Measurements from ENCODE around the gene MEPE. TPM values are rescaled to one million over a fixed set of nuclear protein-coding genes. Genes with fewer than 3 reads are reported as not detected.

MEPE gene
- total and polyA plus RNA-seq, 2 of the 8 experiments (the other 6 are each of a cell fraction or from before 2014, with no cell fraction given) = not detected

DNA sequence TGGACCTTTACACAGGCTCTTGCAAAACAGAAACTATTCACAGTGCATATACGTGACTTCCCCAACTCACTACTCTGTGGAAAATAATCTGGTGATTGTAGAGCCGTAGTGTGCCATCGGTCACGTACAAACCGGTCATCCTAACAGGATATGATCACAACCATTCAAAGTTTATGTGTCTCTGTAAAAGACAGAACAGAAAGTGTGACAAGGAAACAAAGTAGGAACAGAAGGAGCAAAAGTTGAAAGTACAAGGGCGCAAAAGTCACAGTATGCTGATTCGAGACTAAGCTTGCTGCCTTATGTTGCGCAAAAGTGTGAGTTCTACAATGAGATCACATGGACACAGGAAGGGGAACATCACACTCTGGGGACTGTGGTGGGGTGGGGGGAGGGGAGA, 18.6 kb downstream of the MEPE start:
- no peak overlapping the region for H4K5ac ChIP-seq (ENCODE audit: insufficient read length, low read depth, low read length)
- no peak overlapping the region for H3K9ac ChIP-seq (replicated peaks in 1 of 4; ENCODE audit: extremely low read depth in 1 of 4, low read depth in 3 of 4, low read length in 3 of 4)
- 95% methylated on average over 8 of the region's 8 CpGs; no CpG with 5 or more reads in 1 of the 2 experiments for WGBS, 2 experiments (ENCODE audit: extremely low coverage in 1 of 2, insufficient coverage in 1 of 2, insufficient read length in 1 of 2, insufficient replicate concordance in 2 of 2, low coverage in 1 of 2, low lambda C conversion rate in 2 of 2, missing lambda C conversion rate in 1 of 2)
- no peak for TF ChIP-seq CBX5 (IDR thresholded peaks at IDR 0.05; ENCODE audit: low read depth, low read length)
- TF ChIP-seq FOSL1 (IDR thresholded peaks at IDR 0.05; ENCODE audit: insufficient read depth, low read depth, low read length) = no peak
- TF ChIP-seq, protein P1, sequence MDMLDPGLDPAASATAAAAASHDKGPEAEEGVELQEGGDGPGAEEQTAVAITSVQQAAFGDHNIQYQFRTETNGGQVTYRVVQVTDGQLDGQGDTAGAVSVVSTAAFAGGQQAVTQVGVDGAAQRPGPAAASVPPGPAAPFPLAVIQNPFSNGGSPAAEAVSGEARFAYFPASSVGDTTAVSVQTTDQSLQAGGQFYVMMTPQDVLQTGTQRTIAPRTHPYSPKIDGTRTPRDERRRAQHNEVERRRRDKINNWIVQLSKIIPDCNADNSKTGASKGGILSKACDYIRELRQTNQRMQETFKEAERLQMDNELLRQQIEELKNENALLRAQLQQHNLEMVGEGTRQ (IDR thresholded peaks at IDR 0.05; ENCODE audit: low read length) = no peak
- TF ChIP-seq, protein P2, sequence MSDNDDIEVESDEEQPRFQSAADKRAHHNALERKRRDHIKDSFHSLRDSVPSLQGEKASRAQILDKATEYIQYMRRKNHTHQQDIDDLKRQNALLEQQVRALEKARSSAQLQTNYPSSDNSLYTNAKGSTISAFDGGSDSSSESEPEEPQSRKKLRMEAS (IDR thresholded peaks at IDR 0.05) = no peak
- no peak for TF ChIP-seq JUN (IDR thresholded peaks at IDR 0.05; ENCODE audit: low read depth, low read length)
- TF ChIP-seq CHD2 (IDR thresholded peaks at IDR 0.05; ENCODE audit: low read length) = no peak
- no peak for TF ChIP-seq CBX8 (IDR thresholded peaks at IDR 0.05; ENCODE audit: borderline replicate concordance, low read depth, low read length)
- no peak for TF ChIP-seq NANOG (IDR thresholded peaks at IDR 0.05; ENCODE audit: insufficient read depth, low read depth, low read length, poor library complexity, severe bottlenecking)
- no peak for TF ChIP-seq SIX5 (IDR thresholded peaks at IDR 0.05; ENCODE audit: low read depth, low read length)
- no peak for TF ChIP-seq SP1 (IDR thresholded peaks at IDR 0.05; ENCODE audit: low read depth, low read length)
- TF ChIP-seq POLR2A (IDR thresholded peaks at IDR 0.05; ENCODE audit: control extremely low read depth in 1 of 2, low read depth in 2 of 2, low read length in 2 of 2) = no peak
- TF ChIP-seq SIRT6 (IDR thresholded peaks at IDR 0.05; ENCODE audit: low read length) = no peak
- TF ChIP-seq RBBP5 (IDR thresholded peaks at IDR 0.05; ENCODE audit: borderline replicate concordance, low read depth, low read length) = no peak
- no peak for TF ChIP-seq ASH2L (IDR thresholded peaks at IDR 0.05; ENCODE audit: low read length)

More for the DNA sequence above, 18.6 kb downstream of the MEPE start:
- Histone ChIP-seq H3K79me2 (ENCODE audit: control insufficient read depth in 1 of 2, insufficient read depth in 2 of 2, low read length in 2 of 2) (peaks cover 0 to 11% of the 10 kb centered on the region in 2 experiments; a peak in 2 of 4 replicates), H3K18ac (ENCODE audit: extremely low read depth, low read length) (no peak overlapping the region), H2BK120ac (replicated peaks; ENCODE audit: low read depth, low read length) (no peak overlapping the region), H4K20me1 (replicated peaks in 1 of 2; ENCODE audit: control insufficient read depth in 1 of 2, insufficient read depth in 2 of 2, low read length in 2 of 2) (no peaks in the 10 kb centered on the region), H3K4me2 (ENCODE audit: insufficient read depth in 1 of 2, low read depth in 2 of 2, low read length in 2 of 2) (no peak overlapping the region), H3K4me3 (ENCODE audit: extremely low read depth in 1 of 4, insufficient read depth in 2 of 4, low read depth in 3 of 4, low read length in 4 of 4) (no peak overlapping the region), H3K14ac (ENCODE audit: insufficient read length) (no peak overlapping the region), H3K23ac (ENCODE audit: insufficient read length) (no peak overlapping the region), H2BK20ac (ENCODE audit: low read length) (no peak overlapping the region), H2AK5ac (ENCODE audit: low read depth, low read length) (no peak overlapping the region), H2AFZ (ENCODE audit: low read length) (no peak overlapping the region), H3K23me2 (ENCODE audit: low read depth, low read length) (no peaks in the 10 kb centered on the region), H2BK12ac (ENCODE audit: low read depth, low read length) (peak overlapping the region; percentile 77), H4K8ac (ENCODE audit: extremely low read depth, insufficient read depth, low read length) (no peak overlapping the region), H3K27me3 (replicated peaks in 1 of 4; ENCODE audit: control insufficient read depth in 3 of 4, extremely low read depth in 1 of 4, insufficient read depth in 3 of 4, low read length in 3 of 4) (no peaks in the 10 kb centered on the region), H3K36me3 (ENCODE audit: control insufficient read depth in 2 of 4, insufficient read depth in 4 of 4, low read length in 3 of 4) (no peaks in the 10 kb centered on the region), H3K4me1 (replicated peaks in 1 of 4; ENCODE audit: control insufficient read depth in 3 of 4, insufficient read depth in 4 of 4, low read length in 3 of 4) (peaks cover 0 to 14% (median 6%) of the 10 kb centered on the region in 4 experiments; a peak in 6 of 7 replicates), H3K79me1 (ENCODE audit: low read depth, low read length) (no peaks in the 10 kb centered on the region), H4K91ac (replicated peaks; ENCODE audit: insufficient read length, low read length) (no peak overlapping the region), H2BK5ac (ENCODE audit: low read depth, low read length) (no peak overlapping the region; the same call in 1 of the 2 replicates), H3K56ac (replicated peaks; ENCODE audit: insufficient read length, low read depth, low read length) (no peak overlapping the region), H3K27ac (ENCODE audit: low read depth, low read length) (no peak overlapping the region), H3K9me3 (ENCODE audit: insufficient read depth in 2 of 2, low read depth in 1 of 2, low read length in 1 of 2) (no peaks in the 10 kb centered on the region), H3K4ac (replicated peaks; ENCODE audit: insufficient read length, low read depth, low read length) (no peak overlapping the region), H2BK15ac (ENCODE audit: low read length) (peak overlapping the region; percentile 34; the same call in 1 of the 2 replicates)
- POLR2A ChIA-PET (ENCODE audit: partially characterized antibody) = interaction anchor here (1.2 to 19.5 kb wide), 2 partner anchors 78 to 84 kb away, joined by 3 to 369 read pairs; no protein-coding TSS in a partner anchor
- no peak for DNase-seq (ENCODE audit: low read depth in 1 of 2, low spot score in 2 of 2)
- CTCF ChIA-PET (ENCODE audit: partially characterized antibody) = interaction anchor here (1.0 to 4.6 kb wide), 11 partner anchors 9 to 306 kb away, joined by 3 to 93 read pairs (median 11); partner anchors contain the start of gene SPP1
- FAIRE-seq = no peak
